ENCODE measurements around the gene CCDC33.

Gene CCDC33

GRCh38 chr15:74343127-74343796, 107.1 kb downstream of the CCDC33 start:
- no peak for TF ChIP-seq TCF4 (CRISPR knock-in tag; IDR thresholded peaks at IDR 0.05; ENCODE audit: borderline replicate concordance)
- TF ChIP-seq BACH2 (CRISPR knock-in tag; IDR thresholded peaks at IDR 0.05; ENCODE audit: borderline replicate concordance), result no peak
- TF ChIP-seq OSR1 (CRISPR knock-in tag; IDR thresholded peaks at IDR 0.05), result no peak
- TF ChIP-seq CREB5 (CRISPR knock-in tag; IDR thresholded peaks at IDR 0.05; ENCODE audit: low read depth), result no peak
- no peak for TF ChIP-seq GLIS3 (CRISPR knock-in tag; IDR thresholded peaks at IDR 0.05)
- TF ChIP-seq PPARA (CRISPR knock-in tag; IDR thresholded peaks at IDR 0.05; ENCODE audit: borderline replicate concordance), result no peak
- TF ChIP-seq CSDC2 (CRISPR knock-in tag; IDR thresholded peaks at IDR 0.05), result no peak
- TF ChIP-seq ZNF565 (CRISPR knock-in tag; conservative IDR thresholded peaks at IDR 0.05; ENCODE audit: low read depth), result no peak
- TF ChIP-seq ARNTL (CRISPR knock-in tag; IDR thresholded peaks at IDR 0.05; ENCODE audit: borderline replicate concordance, low read depth), result no peak
- TF ChIP-seq ESRRG (CRISPR knock-in tag; IDR thresholded peaks at IDR 0.05), result no peak
- TF ChIP-seq POU6F1 (CRISPR knock-in tag; IDR thresholded peaks at IDR 0.05; ENCODE audit: borderline replicate concordance, low read depth), result no peak
- TF ChIP-seq RARB (CRISPR knock-in tag; IDR thresholded peaks at IDR 0.05), result no peak
- no peak for TF ChIP-seq ZFP3 (CRISPR knock-in tag; IDR thresholded peaks at IDR 0.05)
- TF ChIP-seq SNAI2 (CRISPR knock-in tag; IDR thresholded peaks at IDR 0.05), result no peak

GRCh38 chr15:74343797-74344127, 107.6 kb downstream of the CCDC33 start:
- TF ChIP-seq BACH2 (CRISPR knock-in tag; IDR thresholded peaks at IDR 0.05; ENCODE audit: borderline replicate concordance) (no peak), TOX (CRISPR knock-in tag; IDR thresholded peaks at IDR 0.05; ENCODE audit: borderline replicate concordance) (no peak), GLIS3 (CRISPR knock-in tag; IDR thresholded peaks at IDR 0.05) (no peak), ZNF8 (CRISPR knock-in tag; IDR thresholded peaks at IDR 0.05) (no peak), ZNF70 (CRISPR knock-in tag; IDR thresholded peaks at IDR 0.05) (no peak), RARB (CRISPR knock-in tag; IDR thresholded peaks at IDR 0.05) (no peak), ESRRG (CRISPR knock-in tag; IDR thresholded peaks at IDR 0.05) (no peak), OSR1 (CRISPR knock-in tag; IDR thresholded peaks at IDR 0.05) (no peak), ISL1 (CRISPR knock-in tag; IDR thresholded peaks at IDR 0.05) (no peak), ARNTL (CRISPR knock-in tag; IDR thresholded peaks at IDR 0.05; ENCODE audit: borderline replicate concordance, low read depth) (no peak), ZNF565 (CRISPR knock-in tag; conservative IDR thresholded peaks at IDR 0.05; ENCODE audit: low read depth) (no peak), ZC3H10 (CRISPR knock-in tag; IDR thresholded peaks at IDR 0.05) (no peak), PATZ1 (CRISPR knock-in tag; IDR thresholded peaks at IDR 0.05; ENCODE audit: borderline replicate concordance) (no peak), ZFP30 (CRISPR knock-in tag; IDR thresholded peaks at IDR 0.05) (no peak), CSDC2 (CRISPR knock-in tag; IDR thresholded peaks at IDR 0.05) (no peak), CREB5 (CRISPR knock-in tag; IDR thresholded peaks at IDR 0.05; ENCODE audit: low read depth) (no peak), ZFP3 (CRISPR knock-in tag; IDR thresholded peaks at IDR 0.05) (no peak), TCF4 (CRISPR knock-in tag; IDR thresholded peaks at IDR 0.05; ENCODE audit: borderline replicate concordance) (no peak)
- no peak for ATAC-seq

More at GRCh38 chr15:74343127-74343796, 107.1 kb downstream of the CCDC33 start:
- ATAC-seq, result no peak

- no peak for ATAC-seq
- no peak for TF ChIP-seq ZNF70 (CRISPR knock-in tag; IDR thresholded peaks at IDR 0.05)
- TF ChIP-seq TOX (CRISPR knock-in tag; IDR thresholded peaks at IDR 0.05; ENCODE audit: borderline replicate concordance), result no peak
- TF ChIP-seq ZFP30 (CRISPR knock-in tag; IDR thresholded peaks at IDR 0.05), result no peak
- no peak for TF ChIP-seq ISL1 (CRISPR knock-in tag; IDR thresholded peaks at IDR 0.05)
- no peak for TF ChIP-seq SNAI2 (CRISPR knock-in tag; IDR thresholded peaks at IDR 0.05)
Measured at GRCh38 chr15:74345051-74345450, 108.9 kb downstream of the CCDC33 start.

GRCh38 chr15:74347757-74348250, 111.7 kb downstream of the CCDC33 start:
- TF ChIP-seq ZNF70 (CRISPR knock-in tag; IDR thresholded peaks at IDR 0.05), result no peak
- TF ChIP-seq CREB5 (CRISPR knock-in tag; IDR thresholded peaks at IDR 0.05; ENCODE audit: low read depth), result no peak
- no peak for TF ChIP-seq OSR1 (CRISPR knock-in tag; IDR thresholded peaks at IDR 0.05)
- no peak for TF ChIP-seq ZFP3 (CRISPR knock-in tag; IDR thresholded peaks at IDR 0.05)
- TF ChIP-seq TOX (CRISPR knock-in tag; IDR thresholded peaks at IDR 0.05; ENCODE audit: borderline replicate concordance), result no peak
- TF ChIP-seq BACH2 (CRISPR knock-in tag; IDR thresholded peaks at IDR 0.05; ENCODE audit: borderline replicate concordance), result no peak
- TF ChIP-seq ESRRG (CRISPR knock-in tag; IDR thresholded peaks at IDR 0.05), result no peak
- TF ChIP-seq PPARA (CRISPR knock-in tag; IDR thresholded peaks at IDR 0.05; ENCODE audit: borderline replicate concordance), result no peak
- no peak for TF ChIP-seq SNAI2 (CRISPR knock-in tag; IDR thresholded peaks at IDR 0.05)
- no peak for TF ChIP-seq ZC3H10 (CRISPR knock-in tag; IDR thresholded peaks at IDR 0.05)
- no peak for TF ChIP-seq CSDC2 (CRISPR knock-in tag; IDR thresholded peaks at IDR 0.05)
- no peak for TF ChIP-seq CSRNP3 (CRISPR knock-in tag; IDR thresholded peaks at IDR 0.05)
- no peak for TF ChIP-seq ZNF565 (CRISPR knock-in tag; conservative IDR thresholded peaks at IDR 0.05; ENCODE audit: low read depth)
- no peak for ATAC-seq

All from SK-N-SH treated with all-trans-retinoic acid at 6 μM for 48 hours (cell line).